ENCODE data around the gene TRAF4. TPM values are rescaled to one million over a fixed set of nuclear protein-coding genes. Genes with fewer than 3 reads are reported as not detected.
A peak's percentile ranks its signal among the peaks of the same experiment; 100 is the strongest.

TRAF4 gene
- total and polyA plus RNA-seq, 4 donors, result 8.5 to 32.0 (median 23.9) TPM

DNA sequence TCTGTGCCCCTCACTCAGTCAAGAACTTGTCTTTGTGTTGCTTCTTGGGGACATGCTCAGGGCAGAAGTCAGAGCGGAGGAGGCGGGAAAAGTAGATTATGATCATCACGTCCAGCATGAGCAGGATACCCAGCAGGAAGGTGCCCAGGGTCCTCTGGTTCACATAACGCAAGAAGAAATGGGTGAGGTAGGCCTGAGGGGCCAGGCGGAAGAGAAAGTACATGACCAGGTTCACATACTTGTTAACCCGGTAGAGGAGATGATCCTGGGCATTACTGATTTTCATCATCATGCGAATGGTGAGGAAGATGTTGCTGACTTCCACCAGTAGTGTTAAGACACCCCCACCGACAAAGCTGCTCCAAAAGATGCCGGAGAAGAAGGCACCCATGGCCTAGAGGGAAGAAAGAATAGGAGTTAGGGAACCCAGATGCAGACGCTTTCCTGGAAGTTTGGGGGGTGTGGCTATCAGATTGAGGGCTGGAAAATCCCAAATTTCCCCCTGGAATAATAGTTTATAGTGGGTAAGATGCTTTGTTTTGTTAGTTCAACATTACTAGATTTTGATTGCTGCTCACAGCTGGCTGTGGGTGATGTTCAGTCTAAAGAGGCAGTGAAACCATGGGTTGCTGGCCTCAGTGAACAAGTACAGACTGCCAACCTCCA is 19.2 kb upstream of the TRAF4 start:
- 86% methylated on average over 10 of the region's 10 CpGs for WGBS
- H3K9ac ChIP-seq (ENCODE audit: low read depth in 1 of 2, low read length in 2 of 2), result peak overlapping the region in 1 of 2 donors; percentile 17
- no peak overlapping the region for H3K4me3 ChIP-seq (ENCODE audit: low read depth in 1 of 3, low read length in 3 of 3)
- H3K9me3 ChIP-seq (ENCODE audit: control insufficient read depth in 4 of 4, low read length in 3 of 4), result no peaks in the 10 kb centered on the region
- no peak for TF ChIP-seq RXRA (IDR thresholded peaks at IDR 0.05)
- TF ChIP-seq JUND (IDR thresholded peaks at IDR 0.05), result no peak
- TF ChIP-seq, protein P1, sequence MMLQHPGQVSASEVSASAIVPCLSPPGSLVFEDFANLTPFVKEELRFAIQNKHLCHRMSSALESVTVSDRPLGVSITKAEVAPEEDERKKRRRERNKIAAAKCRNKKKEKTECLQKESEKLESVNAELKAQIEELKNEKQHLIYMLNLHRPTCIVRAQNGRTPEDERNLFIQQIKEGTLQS (IDR thresholded peaks at IDR 0.05), result no peak
- no peak for TF ChIP-seq TAF1 (conservative IDR thresholded peaks at IDR 0.05)
- no peak for TF ChIP-seq YY1 (IDR thresholded peaks at IDR 0.05)
- no peak for TF ChIP-seq RAD21 (IDR thresholded peaks at IDR 0.05)
- TF ChIP-seq, protein P2, sequence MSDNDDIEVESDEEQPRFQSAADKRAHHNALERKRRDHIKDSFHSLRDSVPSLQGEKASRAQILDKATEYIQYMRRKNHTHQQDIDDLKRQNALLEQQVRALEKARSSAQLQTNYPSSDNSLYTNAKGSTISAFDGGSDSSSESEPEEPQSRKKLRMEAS (IDR thresholded peaks at IDR 0.05), result no peak
- no peak for TF ChIP-seq NR2F2 (IDR thresholded peaks at IDR 0.05)
- no peak for TF ChIP-seq EGR1 (IDR thresholded peaks at IDR 0.05; ENCODE audit: low read depth in 2 of 2)
- TF ChIP-seq REST (IDR thresholded peaks at IDR 0.05), result no peak
- TF ChIP-seq, protein P3, sequence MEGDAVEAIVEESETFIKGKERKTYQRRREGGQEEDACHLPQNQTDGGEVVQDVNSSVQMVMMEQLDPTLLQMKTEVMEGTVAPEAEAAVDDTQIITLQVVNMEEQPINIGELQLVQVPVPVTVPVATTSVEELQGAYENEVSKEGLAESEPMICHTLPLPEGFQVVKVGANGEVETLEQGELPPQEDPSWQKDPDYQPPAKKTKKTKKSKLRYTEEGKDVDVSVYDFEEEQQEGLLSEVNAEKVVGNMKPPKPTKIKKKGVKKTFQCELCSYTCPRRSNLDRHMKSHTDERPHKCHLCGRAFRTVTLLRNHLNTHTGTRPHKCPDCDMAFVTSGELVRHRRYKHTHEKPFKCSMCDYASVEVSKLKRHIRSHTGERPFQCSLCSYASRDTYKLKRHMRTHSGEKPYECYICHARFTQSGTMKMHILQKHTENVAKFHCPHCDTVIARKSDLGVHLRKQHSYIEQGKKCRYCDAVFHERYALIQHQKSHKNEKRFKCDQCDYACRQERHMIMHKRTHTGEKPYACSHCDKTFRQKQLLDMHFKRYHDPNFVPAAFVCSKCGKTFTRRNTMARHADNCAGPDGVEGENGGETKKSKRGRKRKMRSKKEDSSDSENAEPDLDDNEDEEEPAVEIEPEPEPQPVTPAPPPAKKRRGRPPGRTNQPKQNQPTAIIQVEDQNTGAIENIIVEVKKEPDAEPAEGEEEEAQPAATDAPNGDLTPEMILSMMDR (IDR thresholded peaks at IDR 0.05; ENCODE audit: low read depth, low read length, missing input control), result no peak
- no peak for TF ChIP-seq HNF4G (IDR thresholded peaks at IDR 0.05)
- TF ChIP-seq SP1 (IDR thresholded peaks at IDR 0.05), result no peak
- no peak for TF ChIP-seq GABPA (IDR thresholded peaks at IDR 0.05 in 1 of 2, conservative IDR thresholded peaks at IDR 0.05 in 1 of 2)
- TF ChIP-seq FOXA2 (IDR thresholded peaks at IDR 0.05), result no peak
- TF ChIP-seq ZBTB33 (IDR thresholded peaks at IDR 0.05), result no peak
- no peak for TF ChIP-seq HNF4A (conservative IDR thresholded peaks at IDR 0.05)
- no peak for TF ChIP-seq FOXA1 (IDR thresholded peaks at IDR 0.05)
- H3K27ac ChIP-seq (ENCODE audit: low read depth in 1 of 2, low read length in 2 of 2), result peak overlapping the region in 1 of 2 donors; percentile 3
- H3K27me3 ChIP-seq (ENCODE audit: control insufficient read depth in 4 of 4, insufficient read depth in 4 of 4, low read length in 3 of 4), result no peaks in the 10 kb centered on the region
- peaks cover 10 to 28% (median 22%) of the 10 kb centered on the region in 4 donors for H3K36me3 ChIP-seq (ENCODE audit: control insufficient read depth in 4 of 4, insufficient read depth in 3 of 4, low read depth in 1 of 4, low read length in 3 of 4)
- H3K4me1 ChIP-seq (ENCODE audit: control insufficient read depth in 4 of 4, insufficient read depth in 4 of 4, low read length in 3 of 4), result peaks cover 6 to 45% (median 34%) of the 10 kb centered on the region in 4 donors
- no peak for DNase-seq (ENCODE audit: low spot score)
